GM19328 (cell line): ENCODE measurements around the gene SLC30A5.
"Not testable (repeated sequence)": the region's sequence is repeated elsewhere in the genome, so short reads cannot be mapped to it uniquely, and the experiment has no call there.

Source experiments
- ATAC-seq: cut with Tn5 transposase; IDR thresholded peaks from one replicate; pipeline ENCODE4 v1.9.1; 2021; ENCODE audit warnings: mild to moderate bottlenecking, moderate library complexity; ENCODE audit not compliant: unreplicated experiment

Gene SLC30A5

GRCh38 chr5:69093771-69094482 lies at the start of gene SLC30A5:
SLC30A5 (plus strand) TSS chr5:69094014; CDS start chr5:69094256, 242 bp downstream.
- ATAC-seq = peak; percentile 99

- not testable (repeated sequence) for ATAC-seq
Measured at GRCh38 chr5:69045213-69045612, 48.6 kb upstream of the SLC30A5 start.

GRCh38 chr5:69046375-69046957 lies 47.3 kb upstream of the SLC30A5 start:
- ATAC-seq = no peak

GRCh38 chr5:69048230-69048629 lies 45.6 kb upstream of the SLC30A5 start:
- no peak for ATAC-seq

GRCh38 chr5:69049151-69049550 lies 44.7 kb upstream of the SLC30A5 start:
- no peak for ATAC-seq

GRCh38 chr5:69049796-69050195 lies 44.0 kb upstream of the SLC30A5 start:
- no peak for ATAC-seq

- ATAC-seq = no peak
Measured at GRCh38 chr5:69050214-69050613, 43.6 kb upstream of the SLC30A5 start.

- ATAC-seq = no peak
Measured at GRCh38 chr5:69052181-69052580, 41.6 kb upstream of the SLC30A5 start.

GRCh38 chr5:69074664-69075521 lies 18.9 kb upstream of the SLC30A5 start:
- no peak for ATAC-seq

GRCh38 chr5:69075522-69076179 lies 18.2 kb upstream of the SLC30A5 start:
- no peak for ATAC-seq

GRCh38 chr5:69078921-69079540 lies 14.8 kb upstream of the SLC30A5 start:
- no peak for ATAC-seq

GRCh38 chr5:69079556-69079955 lies 14.3 kb upstream of the SLC30A5 start:
- no peak for ATAC-seq

- ATAC-seq = no peak
Measured at GRCh38 chr5:69083412-69083811, 10.4 kb upstream of the SLC30A5 start.

GRCh38 chr5:69084195-69084594 lies 9.6 kb upstream of the SLC30A5 start:
- ATAC-seq = no peak

- ATAC-seq = no peak
Measured at GRCh38 chr5:69084903-69085302, 8.9 kb upstream of the SLC30A5 start.

GRCh38 chr5:69086206-69086605 lies 7.6 kb upstream of the SLC30A5 start:
- no peak for ATAC-seq

GRCh38 chr5:69088006-69088405 lies 5.8 kb upstream of the SLC30A5 start:
- not testable (repeated sequence) for ATAC-seq

- ATAC-seq = no peak
Measured at GRCh38 chr5:69090158-69090557, 3.7 kb upstream of the SLC30A5 start.

- no peak for ATAC-seq
Measured at GRCh38 chr5:69091771-69092170, 2.0 kb upstream of the SLC30A5 start.

- no peak for ATAC-seq
Measured at GRCh38 chr5:69092969-69093368, 845 bp upstream of the SLC30A5 start.

GRCh38 chr5:69099302-69099701 lies 5.5 kb downstream of the SLC30A5 start:
- no peak for ATAC-seq
